ENCODE results near the gene CCDC33.

Gene CCDC33

GRCh38 chr15:74191798-74192197 is 44.3 kb upstream of the CCDC33 start:
- no peak for ATAC-seq
- TF ChIP-seq, protein P1, sequence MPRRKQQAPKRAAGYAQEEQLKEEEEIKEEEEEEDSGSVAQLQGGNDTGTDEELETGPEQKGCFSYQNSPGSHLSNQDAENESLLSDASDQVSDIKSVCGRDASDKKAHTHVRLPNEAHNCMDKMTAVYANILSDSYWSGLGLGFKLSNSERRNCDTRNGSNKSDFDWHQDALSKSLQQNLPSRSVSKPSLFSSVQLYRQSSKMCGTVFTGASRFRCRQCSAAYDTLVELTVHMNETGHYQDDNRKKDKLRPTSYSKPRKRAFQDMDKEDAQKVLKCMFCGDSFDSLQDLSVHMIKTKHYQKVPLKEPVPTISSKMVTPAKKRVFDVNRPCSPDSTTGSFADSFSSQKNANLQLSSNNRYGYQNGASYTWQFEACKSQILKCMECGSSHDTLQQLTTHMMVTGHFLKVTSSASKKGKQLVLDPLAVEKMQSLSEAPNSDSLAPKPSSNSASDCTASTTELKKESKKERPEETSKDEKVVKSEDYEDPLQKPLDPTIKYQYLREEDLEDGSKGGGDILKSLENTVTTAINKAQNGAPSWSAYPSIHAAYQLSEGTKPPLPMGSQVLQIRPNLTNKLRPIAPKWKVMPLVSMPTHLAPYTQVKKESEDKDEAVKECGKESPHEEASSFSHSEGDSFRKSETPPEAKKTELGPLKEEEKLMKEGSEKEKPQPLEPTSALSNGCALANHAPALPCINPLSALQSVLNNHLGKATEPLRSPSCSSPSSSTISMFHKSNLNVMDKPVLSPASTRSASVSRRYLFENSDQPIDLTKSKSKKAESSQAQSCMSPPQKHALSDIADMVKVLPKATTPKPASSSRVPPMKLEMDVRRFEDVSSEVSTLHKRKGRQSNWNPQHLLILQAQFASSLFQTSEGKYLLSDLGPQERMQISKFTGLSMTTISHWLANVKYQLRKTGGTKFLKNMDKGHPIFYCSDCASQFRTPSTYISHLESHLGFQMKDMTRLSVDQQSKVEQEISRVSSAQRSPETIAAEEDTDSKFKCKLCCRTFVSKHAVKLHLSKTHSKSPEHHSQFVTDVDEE (CRISPR knock-in tag; IDR thresholded peaks at IDR 0.05): no peak
- TF ChIP-seq BACH2 (CRISPR knock-in tag; IDR thresholded peaks at IDR 0.05; ENCODE audit: borderline replicate concordance) (no peak), PPARA (CRISPR knock-in tag; IDR thresholded peaks at IDR 0.05; ENCODE audit: borderline replicate concordance) (no peak), TCF4 (CRISPR knock-in tag; IDR thresholded peaks at IDR 0.05; ENCODE audit: borderline replicate concordance) (no peak), CSDC2 (CRISPR knock-in tag; IDR thresholded peaks at IDR 0.05) (no peak)

GRCh38 chr15:74192751-74193150 is 43.4 kb upstream of the CCDC33 start:
- ATAC-seq: no peak
- TF ChIP-seq, protein P1 (CRISPR knock-in tag; IDR thresholded peaks at IDR 0.05): no peak
- TF ChIP-seq PATZ1 (CRISPR knock-in tag; IDR thresholded peaks at IDR 0.05; ENCODE audit: borderline replicate concordance): no peak
- no peak for TF ChIP-seq RARB (CRISPR knock-in tag; IDR thresholded peaks at IDR 0.05)
- no peak for TF ChIP-seq TOX (CRISPR knock-in tag; IDR thresholded peaks at IDR 0.05; ENCODE audit: borderline replicate concordance)
- TF ChIP-seq, protein P2, sequence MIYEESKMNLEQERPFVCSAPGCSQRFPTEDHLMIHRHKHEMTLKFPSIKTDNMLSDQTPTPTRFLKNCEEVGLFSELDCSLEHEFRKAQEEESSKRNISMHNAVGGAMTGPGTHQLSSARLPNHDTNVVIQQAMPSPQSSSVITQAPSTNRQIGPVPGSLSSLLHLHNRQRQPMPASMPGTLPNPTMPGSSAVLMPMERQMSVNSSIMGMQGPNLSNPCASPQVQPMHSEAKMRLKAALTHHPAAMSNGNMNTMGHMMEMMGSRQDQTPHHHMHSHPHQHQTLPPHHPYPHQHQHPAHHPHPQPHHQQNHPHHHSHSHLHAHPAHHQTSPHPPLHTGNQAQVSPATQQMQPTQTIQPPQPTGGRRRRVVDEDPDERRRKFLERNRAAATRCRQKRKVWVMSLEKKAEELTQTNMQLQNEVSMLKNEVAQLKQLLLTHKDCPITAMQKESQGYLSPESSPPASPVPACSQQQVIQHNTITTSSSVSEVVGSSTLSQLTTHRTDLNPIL (CRISPR knock-in tag; IDR thresholded peaks at IDR 0.05; ENCODE audit: low read depth): no peak
- no peak for TF ChIP-seq ARNTL (CRISPR knock-in tag; IDR thresholded peaks at IDR 0.05; ENCODE audit: borderline replicate concordance, low read depth)
- TF ChIP-seq ZNF8 (CRISPR knock-in tag; IDR thresholded peaks at IDR 0.05): no peak
- no peak for TF ChIP-seq SNAI2 (CRISPR knock-in tag; IDR thresholded peaks at IDR 0.05)
- TF ChIP-seq TCF4 (CRISPR knock-in tag; IDR thresholded peaks at IDR 0.05; ENCODE audit: borderline replicate concordance): no peak

GRCh38 chr15:74193299-74193718 is 42.8 kb upstream of the CCDC33 start:
- TF ChIP-seq ZFP3 (CRISPR knock-in tag; IDR thresholded peaks at IDR 0.05): 0 out of 2 replicates have a peak, but pooled peaks have one; percentile 64
- TF ChIP-seq TOX (CRISPR knock-in tag; IDR thresholded peaks at IDR 0.05; ENCODE audit: borderline replicate concordance): no peak
- ATAC-seq: peak; percentile 71

GRCh38 chr15:74193905-74194304 is 42.2 kb upstream of the CCDC33 start:
- TF ChIP-seq PPARA (CRISPR knock-in tag; IDR thresholded peaks at IDR 0.05; ENCODE audit: borderline replicate concordance) (no peak), OSR1 (CRISPR knock-in tag; IDR thresholded peaks at IDR 0.05) (no peak), TOX (CRISPR knock-in tag; IDR thresholded peaks at IDR 0.05; ENCODE audit: borderline replicate concordance) (no peak)
- no peak for ATAC-seq

DNA sequence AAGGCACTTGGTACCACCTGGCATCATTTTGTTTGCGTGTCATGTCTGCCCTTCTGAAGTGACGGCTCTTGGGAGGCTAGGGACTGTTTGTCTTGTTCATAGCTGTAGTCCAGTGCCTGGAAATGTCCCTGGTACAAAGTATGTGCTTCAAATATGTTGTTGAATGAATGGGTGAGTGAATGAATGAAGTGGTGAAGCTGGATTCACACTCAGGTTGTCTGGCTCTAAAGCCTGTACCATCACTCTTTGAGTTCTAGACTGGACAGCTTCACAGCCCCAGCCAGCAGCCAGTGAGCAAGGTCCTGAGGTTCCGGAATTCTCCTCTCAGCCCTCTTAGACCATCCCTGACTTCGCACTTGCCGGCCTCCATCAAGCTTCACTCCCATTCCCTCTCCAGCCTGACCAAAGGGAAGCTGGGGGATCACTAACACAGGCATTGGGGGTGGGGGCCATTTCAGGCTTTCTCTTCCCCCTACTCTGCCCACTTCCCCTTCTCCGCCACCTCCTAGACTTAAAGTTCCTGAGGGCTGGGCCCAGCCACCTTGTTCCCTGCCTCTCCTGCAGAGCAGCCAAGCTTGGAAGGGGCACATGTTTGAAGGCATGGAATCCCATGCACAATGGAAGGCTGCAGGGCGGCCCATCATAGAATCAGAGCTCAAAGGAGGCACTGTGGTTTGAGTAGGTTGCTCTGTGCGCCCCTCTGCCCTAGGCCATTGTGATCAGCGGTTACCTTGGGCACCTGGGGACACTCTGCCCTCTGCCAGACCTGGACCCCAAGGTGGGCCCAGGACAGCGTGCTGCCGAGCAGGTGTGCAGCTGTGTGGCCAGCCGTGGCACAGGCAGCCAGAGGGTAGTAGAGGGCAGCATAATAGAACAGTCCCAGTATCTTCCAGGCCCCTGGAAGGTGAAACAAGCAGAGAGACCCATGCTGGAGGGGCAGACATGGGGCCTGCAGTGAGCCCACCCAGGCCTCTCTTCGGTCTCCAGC is 41.3 kb upstream of the CCDC33 start:
- no peak for ATAC-seq
- TF ChIP-seq ISL1 (CRISPR knock-in tag; IDR thresholded peaks at IDR 0.05) (no peak), PATZ1 (CRISPR knock-in tag; IDR thresholded peaks at IDR 0.05; ENCODE audit: borderline replicate concordance) (no peak), SNAI2 (CRISPR knock-in tag; IDR thresholded peaks at IDR 0.05) (no peak), OSR1 (CRISPR knock-in tag; IDR thresholded peaks at IDR 0.05) (no peak), BACH2 (CRISPR knock-in tag; IDR thresholded peaks at IDR 0.05; ENCODE audit: borderline replicate concordance) (no peak)
- TF ChIP-seq, protein P1 (CRISPR knock-in tag; IDR thresholded peaks at IDR 0.05): no peak

Measured in SK-N-SH treated with all-trans-retinoic acid at 6 μM for 48 hours (cell line).